Measurements from ENCODE around the gene ERVW-1. TPM values are rescaled to one million over a fixed set of nuclear protein-coding genes. Genes with fewer than 3 reads are reported as not detected.
A peak's percentile ranks its signal among the peaks of the same experiment; 100 is the strongest.

Gene ERVW-1
- polyA plus RNA-seq, 3 donors, result not detected

DNA sequence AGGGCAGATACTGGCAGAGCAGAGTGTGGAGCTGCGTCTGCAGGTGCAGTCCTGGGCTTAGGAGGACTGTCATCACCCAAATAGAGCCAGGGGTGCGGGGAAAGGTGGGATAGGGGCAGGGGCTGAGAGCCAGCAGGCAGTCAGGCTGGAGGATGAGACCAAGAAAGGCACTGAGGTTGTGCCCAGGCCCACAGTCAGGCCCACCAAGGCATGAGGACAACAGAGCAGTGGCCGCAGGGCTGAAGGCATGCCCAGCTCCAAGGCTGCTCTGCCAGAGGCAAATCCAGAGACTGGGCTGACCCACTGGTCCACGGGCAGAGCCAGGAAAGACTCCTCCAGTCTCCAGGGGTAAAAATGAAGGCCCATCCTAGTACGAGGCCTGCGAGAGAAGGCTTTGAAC is 54.8 kb downstream of the ERVW-1 start:
- Histone ChIP-seq H3K4me3 (replicated peaks in 1 of 3; ENCODE audit: low read depth in 2 of 3, low read length in 3 of 3) (no peak overlapping the region), H3K36me3 (replicated peaks in 1 of 2; ENCODE audit: control insufficient read depth in 1 of 2, insufficient read depth in 2 of 2, low read length in 2 of 2) (no peaks in the 10 kb centered on the region), H3K4me2 (replicated peaks; ENCODE audit: extremely low read depth, low read length, poor library complexity, severe bottlenecking) (no peak overlapping the region), H4K20me1 (ENCODE audit: insufficient read depth, low read length) (no peaks in the 10 kb centered on the region), H2AFZ (ENCODE audit: insufficient read depth, low read depth, low read length, poor library complexity, severe bottlenecking) (peak overlapping the region; percentile 94), H3K4me1 (ENCODE audit: control insufficient read depth in 1 of 2, insufficient read depth in 2 of 2, low read length in 2 of 2) (peaks cover 18 to 32% of the 10 kb centered on the region in 2 donors), H3K9ac (ENCODE audit: insufficient read depth, low read length, poor library complexity, severe bottlenecking) (no peak overlapping the region), H3K27me3 (ENCODE audit: control insufficient read depth in 2 of 2, insufficient read depth in 2 of 2, low read length in 2 of 2) (no peaks in the 10 kb centered on the region), H3K9me3 (replicated peaks in 1 of 2; ENCODE audit: control insufficient read depth in 1 of 2, insufficient read depth in 1 of 2, low read length in 2 of 2) (no peaks in the 10 kb centered on the region), H3K27ac (ENCODE audit: low read depth in 1 of 2, low read length in 2 of 2) (no peak overlapping the region), H3K79me2 (ENCODE audit: insufficient read depth, low read length) (no peaks in the 10 kb centered on the region)
- H3K4me3 Mint-ChIP-seq, result no peak overlapping the region
- no peaks in the 10 kb centered on the region for H3K36me3 Mint-ChIP-seq
- H3K9me3 Mint-ChIP-seq, result peaks cover 0 to 2% (median 0%) of the 10 kb centered on the region in 7 donors
- no peak for DNase-seq
- peak overlapping the region in 1 of 7 donors; percentile 8 for H3K27ac Mint-ChIP-seq
- intact Hi-C loops (cut with micrococcal nuclease), result no loop called here
- WGBS (ENCODE audit: insufficient coverage), result 93% methylated on average over 6 of the region's 6 CpGs
- TF ChIP-seq, protein P1, sequence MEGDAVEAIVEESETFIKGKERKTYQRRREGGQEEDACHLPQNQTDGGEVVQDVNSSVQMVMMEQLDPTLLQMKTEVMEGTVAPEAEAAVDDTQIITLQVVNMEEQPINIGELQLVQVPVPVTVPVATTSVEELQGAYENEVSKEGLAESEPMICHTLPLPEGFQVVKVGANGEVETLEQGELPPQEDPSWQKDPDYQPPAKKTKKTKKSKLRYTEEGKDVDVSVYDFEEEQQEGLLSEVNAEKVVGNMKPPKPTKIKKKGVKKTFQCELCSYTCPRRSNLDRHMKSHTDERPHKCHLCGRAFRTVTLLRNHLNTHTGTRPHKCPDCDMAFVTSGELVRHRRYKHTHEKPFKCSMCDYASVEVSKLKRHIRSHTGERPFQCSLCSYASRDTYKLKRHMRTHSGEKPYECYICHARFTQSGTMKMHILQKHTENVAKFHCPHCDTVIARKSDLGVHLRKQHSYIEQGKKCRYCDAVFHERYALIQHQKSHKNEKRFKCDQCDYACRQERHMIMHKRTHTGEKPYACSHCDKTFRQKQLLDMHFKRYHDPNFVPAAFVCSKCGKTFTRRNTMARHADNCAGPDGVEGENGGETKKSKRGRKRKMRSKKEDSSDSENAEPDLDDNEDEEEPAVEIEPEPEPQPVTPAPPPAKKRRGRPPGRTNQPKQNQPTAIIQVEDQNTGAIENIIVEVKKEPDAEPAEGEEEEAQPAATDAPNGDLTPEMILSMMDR (IDR thresholded peaks at IDR 0.05), result no peak
- peaks cover 2 to 7% (median 5%) of the 10 kb centered on the region in 3 donors for H3K27me3 Mint-ChIP-seq (ENCODE audit: low read depth in 3 of 3)
- H3K4me1 Mint-ChIP-seq, result peaks cover 32% of the 10 kb centered on the region

DNA sequence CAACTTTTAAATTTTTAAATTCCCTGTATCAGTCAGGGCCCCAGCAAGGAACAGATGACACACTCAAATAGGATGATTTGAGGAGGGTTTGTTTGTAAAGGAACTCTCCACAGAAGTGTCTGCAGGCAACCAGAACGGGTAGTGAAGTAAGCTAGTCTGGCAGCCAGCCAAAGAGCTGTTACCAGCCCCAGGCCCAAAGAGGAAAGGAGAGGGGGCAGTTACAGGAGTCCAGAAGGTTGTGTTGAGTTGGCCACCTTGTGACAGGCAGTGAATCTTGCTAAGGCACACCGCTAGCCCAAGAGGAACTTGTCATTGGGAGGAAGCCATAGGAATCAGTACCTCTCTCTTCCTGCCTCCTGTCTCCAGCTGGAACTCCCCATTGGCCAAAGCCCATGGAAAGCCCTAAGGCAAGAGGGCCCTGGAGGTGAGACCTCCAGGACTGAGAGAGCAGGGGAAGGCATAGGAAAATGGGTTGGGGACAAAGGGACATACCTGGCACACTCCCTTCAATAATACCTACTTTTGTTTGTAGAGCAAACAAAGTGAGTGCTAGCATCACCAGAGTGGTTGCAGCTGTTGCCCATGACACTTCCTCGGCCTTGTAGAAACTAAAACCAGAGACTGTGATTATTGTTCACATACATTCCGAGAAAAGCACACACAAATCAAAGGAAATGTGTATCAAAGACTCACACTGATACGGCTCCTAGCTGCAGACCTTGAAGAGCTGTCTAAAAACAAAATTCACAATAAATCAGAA is 55.9 kb downstream of the ERVW-1 start:
- no peak overlapping the region for H3K9ac ChIP-seq (ENCODE audit: insufficient read depth, low read length, poor library complexity, severe bottlenecking)
- WGBS (ENCODE audit: insufficient coverage), result 46% methylated on average over 4 of the region's 5 CpGs
- no peak overlapping the region for H3K27ac ChIP-seq (ENCODE audit: low read depth in 1 of 2, low read length in 2 of 2)
- H2AFZ ChIP-seq (ENCODE audit: insufficient read depth, low read depth, low read length, poor library complexity, severe bottlenecking), result peak overlapping the region; percentile 55
- H3K79me2 ChIP-seq (ENCODE audit: insufficient read depth, low read length), result no peaks in the 10 kb centered on the region
- no peaks in the 10 kb centered on the region for H3K9me3 ChIP-seq (replicated peaks in 1 of 2; ENCODE audit: control insufficient read depth in 1 of 2, insufficient read depth in 1 of 2, low read length in 2 of 2)
- Mint-ChIP-seq H3K27ac (no peak overlapping the region), H3K9me3 (peaks cover 0 to 2% (median 0%) of the 10 kb centered on the region in 7 donors), H3K4me1 (peaks cover 32% of the 10 kb centered on the region), H3K4me3 (no peak overlapping the region), H3K36me3 (no peaks in the 10 kb centered on the region), H3K27me3 (ENCODE audit: low read depth in 3 of 3) (peaks cover 2 to 6% (median 5%) of the 10 kb centered on the region in 3 donors)
- no peak overlapping the region for H3K4me2 ChIP-seq (replicated peaks; ENCODE audit: extremely low read depth, low read length, poor library complexity, severe bottlenecking)
- H4K20me1 ChIP-seq (ENCODE audit: insufficient read depth, low read length), result no peaks in the 10 kb centered on the region
- H3K4me3 ChIP-seq (replicated peaks in 1 of 3; ENCODE audit: low read depth in 2 of 3, low read length in 3 of 3), result no peak overlapping the region
- peak in 2 of 3 donors; percentile 10 to 16 for DNase-seq
- no peaks in the 10 kb centered on the region for H3K27me3 ChIP-seq (ENCODE audit: control insufficient read depth in 2 of 2, insufficient read depth in 2 of 2, low read length in 2 of 2)
- TF ChIP-seq, protein P1 (IDR thresholded peaks at IDR 0.05), result no peak
- peaks cover 18 to 32% of the 10 kb centered on the region in 2 donors for H3K4me1 ChIP-seq (ENCODE audit: control insufficient read depth in 1 of 2, insufficient read depth in 2 of 2, low read length in 2 of 2)
- intact Hi-C loops (cut with micrococcal nuclease), result no loop called here
- no peaks in the 10 kb centered on the region for H3K36me3 ChIP-seq (replicated peaks in 1 of 2; ENCODE audit: control insufficient read depth in 1 of 2, insufficient read depth in 2 of 2, low read length in 2 of 2)

Other genes starting within 250 kb of the ERVW-1 start
- gene KRIT1, start 232.0 kb downstream of the ERVW-1 start, polyA plus RNA-seq, result 10 to 100 TPM in 1 of 3 donors, 1 to 10 TPM in 2; 4.7 to 28.8 (median 6.8) TPM
- 10 to 100 TPM in 1 of 3 donors, 1 to 10 TPM in 2; 4.8 to 16.8 (median 5.7) TPM for gene ANKIB1, start 232.0 kb downstream of the ERVW-1 start, polyA plus RNA-seq
- 10 to 100 TPM in 1 of 3 donors, 1 to 10 TPM in 2; 6.6 to 34.1 (median 7.6) TPM for gene GATAD1, start 30.5 kb downstream of the ERVW-1 start, polyA plus RNA-seq
- gene PEX1, start 50.6 kb upstream of the ERVW-1 start, polyA plus RNA-seq, result 10 to 100 TPM in 1 of 3 donors, 1 to 10 TPM in 2; 2.8 to 10.8 (median 2.9) TPM
- 1 to 10 TPM; 5.2 to 8.5 (median 6.1) TPM for gene RBM48, start 50.8 kb upstream of the ERVW-1 start, polyA plus RNA-seq
- 1 to 10 TPM; 5.8 to 9.3 (median 8.6) TPM for gene FAM133B, start 112.4 kb upstream of the ERVW-1 start, polyA plus RNA-seq

All from CD14-positive monocyte (primary cell).